ENCODE data around the gene ABTB2.

ABTB2 gene

GRCh38 chr11:34114014-34114413, 243.8 kb downstream of the ABTB2 start:
- H3K4me3 ChIP-seq (ENCODE audit: low read depth, low read length): no peak overlapping the region
- no peaks in the 10 kb centered on the region for H3K9me3 ChIP-seq (ENCODE audit: severe bottlenecking)
- DNase-seq: no peak
- H3K27ac ChIP-seq: no peak overlapping the region
- H3K27me3 ChIP-seq (ENCODE audit: insufficient read depth, low read depth, severe bottlenecking): no peaks in the 10 kb centered on the region
- TF ChIP-seq, protein P1, sequence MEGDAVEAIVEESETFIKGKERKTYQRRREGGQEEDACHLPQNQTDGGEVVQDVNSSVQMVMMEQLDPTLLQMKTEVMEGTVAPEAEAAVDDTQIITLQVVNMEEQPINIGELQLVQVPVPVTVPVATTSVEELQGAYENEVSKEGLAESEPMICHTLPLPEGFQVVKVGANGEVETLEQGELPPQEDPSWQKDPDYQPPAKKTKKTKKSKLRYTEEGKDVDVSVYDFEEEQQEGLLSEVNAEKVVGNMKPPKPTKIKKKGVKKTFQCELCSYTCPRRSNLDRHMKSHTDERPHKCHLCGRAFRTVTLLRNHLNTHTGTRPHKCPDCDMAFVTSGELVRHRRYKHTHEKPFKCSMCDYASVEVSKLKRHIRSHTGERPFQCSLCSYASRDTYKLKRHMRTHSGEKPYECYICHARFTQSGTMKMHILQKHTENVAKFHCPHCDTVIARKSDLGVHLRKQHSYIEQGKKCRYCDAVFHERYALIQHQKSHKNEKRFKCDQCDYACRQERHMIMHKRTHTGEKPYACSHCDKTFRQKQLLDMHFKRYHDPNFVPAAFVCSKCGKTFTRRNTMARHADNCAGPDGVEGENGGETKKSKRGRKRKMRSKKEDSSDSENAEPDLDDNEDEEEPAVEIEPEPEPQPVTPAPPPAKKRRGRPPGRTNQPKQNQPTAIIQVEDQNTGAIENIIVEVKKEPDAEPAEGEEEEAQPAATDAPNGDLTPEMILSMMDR (IDR thresholded peaks at IDR 0.05; ENCODE audit: low read depth, low read length): no peak
- peaks cover 83% of the 10 kb centered on the region for H3K36me3 ChIP-seq

GRCh38 chr11:34111722-34112270, 246.0 kb downstream of the ABTB2 start:
- H3K4me3 ChIP-seq (ENCODE audit: low read depth, low read length): no peak overlapping the region
- H3K27me3 ChIP-seq (ENCODE audit: insufficient read depth, low read depth, severe bottlenecking): no peaks in the 10 kb centered on the region
- no peaks in the 10 kb centered on the region for H3K9me3 ChIP-seq (ENCODE audit: severe bottlenecking)
- H3K27ac ChIP-seq: no peak overlapping the region
- peaks cover 71% of the 10 kb centered on the region for H3K36me3 ChIP-seq
- no peak for DNase-seq
- TF ChIP-seq, protein P1 (IDR thresholded peaks at IDR 0.05; ENCODE audit: low read depth, low read length): no peak

GRCh38 chr11:34105957-34106504, 251.8 kb downstream of the ABTB2 start:
- Histone ChIP-seq H3K9me3 (ENCODE audit: severe bottlenecking) (no peaks in the 10 kb centered on the region), H3K27me3 (ENCODE audit: insufficient read depth, low read depth, severe bottlenecking) (no peaks in the 10 kb centered on the region), H3K27ac (peak overlapping the region; percentile 81), H3K36me3 (peaks cover 20% of the 10 kb centered on the region), H3K4me3 (ENCODE audit: low read depth, low read length) (peak overlapping the region; percentile 88)
- DNase-seq: no peak
- TF ChIP-seq, protein P1 (IDR thresholded peaks at IDR 0.05; ENCODE audit: low read depth, low read length): no peak

DNA sequence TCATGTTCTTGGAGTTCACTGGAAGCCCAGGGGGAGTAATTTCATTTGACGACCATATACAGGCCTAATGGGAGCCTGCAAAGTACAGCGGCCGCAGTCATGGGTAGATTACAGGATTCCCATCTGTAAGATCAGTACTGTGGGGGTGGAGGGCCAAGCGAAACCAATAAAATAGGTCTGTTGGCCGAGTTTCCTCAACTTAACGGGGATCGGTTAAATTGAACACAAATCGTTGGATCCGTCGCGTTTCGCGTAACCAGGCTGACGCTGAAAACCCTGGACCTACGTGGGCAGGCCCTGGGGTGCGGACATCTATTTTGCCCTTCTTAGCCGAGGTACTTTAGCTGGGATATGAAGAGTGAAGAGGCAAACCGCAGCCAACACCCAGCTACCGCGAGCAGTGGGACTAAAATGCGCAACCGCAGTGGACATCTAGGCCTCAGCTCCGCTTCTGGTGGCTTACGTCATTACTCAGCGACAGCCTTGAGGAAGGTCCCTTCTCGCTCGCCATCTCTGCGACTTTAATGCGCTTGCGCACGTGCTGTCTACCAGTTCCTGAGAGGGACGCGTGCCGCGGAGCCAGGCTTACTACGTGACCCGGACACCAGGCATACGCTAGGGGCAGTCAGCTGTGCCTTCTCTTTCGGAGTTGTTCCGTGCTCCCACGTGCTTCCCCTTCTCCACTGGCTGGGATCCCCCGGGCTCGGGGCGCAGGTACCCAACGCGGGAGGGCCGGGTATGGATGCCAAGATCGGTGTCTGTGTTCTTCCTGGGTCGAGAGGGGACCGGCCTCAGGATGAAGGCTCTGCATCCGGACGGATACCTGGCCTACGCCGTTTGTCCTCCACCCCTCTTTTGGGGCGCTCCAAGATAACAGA, 252.5 kb downstream of the ABTB2 start, which contains the start of gene NAT10:
TSS of gene NAT10 (plus strand) at position 551 of the 878 bp plus-strand sequence. CDS start 2,597 bp downstream, outside the sequence.
- no peaks in the 10 kb centered on the region for H3K9me3 ChIP-seq (ENCODE audit: severe bottlenecking)
- peak within 1 kb of the TSS; percentile 81 for H3K27ac ChIP-seq
- no peaks in the 10 kb centered on the region for H3K27me3 ChIP-seq (ENCODE audit: insufficient read depth, low read depth, severe bottlenecking)
- TF ChIP-seq, protein P1 (IDR thresholded peaks at IDR 0.05; ENCODE audit: low read depth, low read length): peak; percentile 36
- H3K36me3 ChIP-seq: peaks cover 21% of the 10 kb centered on the region
- peak; percentile 98 for DNase-seq
- H3K4me3 ChIP-seq (ENCODE audit: low read depth, low read length): peak within 1 kb of the TSS; percentile 88

DNA sequence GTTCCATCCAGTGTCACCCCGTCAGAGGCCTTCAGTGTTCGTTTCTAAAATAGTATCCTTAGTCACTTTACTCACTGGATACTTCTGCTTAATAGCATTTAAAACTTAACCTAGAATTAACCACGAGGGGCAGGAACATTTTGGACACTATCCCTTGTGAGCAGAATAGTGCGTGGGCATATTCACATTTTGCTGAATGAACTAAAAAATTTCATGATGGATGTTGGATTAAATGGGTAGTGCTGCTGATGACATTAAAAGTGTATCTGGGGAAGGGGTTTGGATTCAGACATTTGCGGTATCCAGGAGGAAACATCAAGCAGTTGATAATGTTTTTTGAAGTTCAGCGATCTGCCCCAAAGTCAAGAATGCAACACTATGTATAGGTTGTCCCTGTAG, 253.1 kb downstream of the ABTB2 start:
- H3K27me3 ChIP-seq (ENCODE audit: insufficient read depth, low read depth, severe bottlenecking): no peaks in the 10 kb centered on the region
- H3K9me3 ChIP-seq (ENCODE audit: severe bottlenecking): no peaks in the 10 kb centered on the region
- TF ChIP-seq, protein P1 (IDR thresholded peaks at IDR 0.05; ENCODE audit: low read depth, low read length): no peak
- peak overlapping the region; percentile 88 for H3K4me3 ChIP-seq (ENCODE audit: low read depth, low read length)
- peak overlapping the region; percentile 81 for H3K27ac ChIP-seq
- peaks cover 25% of the 10 kb centered on the region for H3K36me3 ChIP-seq
- DNase-seq: no peak

Data from WERI-Rb-1 (cell line).